Measurements from ENCODE around the gene SDCCAG8.
A peak's percentile ranks its signal among the peaks of the same experiment; 100 is the strongest.

The SDCCAG8 gene

DNA sequence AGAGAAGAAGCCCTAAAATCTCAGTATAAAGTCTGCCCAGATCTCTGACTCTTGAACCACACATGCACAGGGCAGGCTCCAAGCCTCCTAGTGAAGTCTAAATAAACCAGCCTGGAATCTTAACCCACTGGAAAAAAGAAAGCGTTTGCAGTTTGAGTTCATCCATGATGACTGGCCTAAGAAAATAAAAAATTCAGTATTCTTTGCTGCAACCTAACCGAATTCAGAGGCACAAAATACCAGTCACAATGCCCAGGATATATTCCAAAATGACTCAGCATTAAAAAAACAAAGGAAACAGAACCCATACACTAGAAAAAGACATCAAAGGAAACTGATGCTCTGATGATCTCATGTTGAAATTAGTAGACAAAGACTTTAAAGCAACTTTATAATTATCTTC lies 269.2 kb downstream of the SDCCAG8 start:
- H3K36me3 ChIP-seq (ENCODE audit: control insufficient read depth in 2 of 2, insufficient read depth in 1 of 2, low read length in 2 of 2), result no peaks in the 10 kb centered on the region
- no peak overlapping the region for H3K27ac ChIP-seq (ENCODE audit: extremely low read depth, low read depth, low read length)
- CTCF ChIA-PET, result no interaction called here
- TF ChIP-seq ZNF670 (tag by site-specific recombination; IDR thresholded peaks at IDR 0.05; ENCODE audit: low read depth) (no peak), ZNF777 (tag by site-specific recombination; IDR thresholded peaks at IDR 0.05; ENCODE audit: borderline replicate concordance) (no peak), TCF7L2 (IDR thresholded peaks at IDR 0.05; ENCODE audit: borderline replicate concordance, low read depth, low read length) (0 out of 2 replicates have a peak, but pooled peaks have one; percentile 38), ZNF600 (tag by site-specific recombination; IDR thresholded peaks at IDR 0.05) (no peak), KLF16 (tag by site-specific recombination; IDR thresholded peaks at IDR 0.05) (no peak), ZNF221 (tag by site-specific recombination; IDR thresholded peaks at IDR 0.05; ENCODE audit: borderline replicate concordance) (no peak), ZNF629 (tag by site-specific recombination; IDR thresholded peaks at IDR 0.05) (peak; percentile 52), SP7 (tag by site-specific recombination; IDR thresholded peaks at IDR 0.05) (peak; percentile 98), TRIM28 (IDR thresholded peaks at IDR 0.05; ENCODE audit: borderline replicate concordance, low read length) (no peak), ZNF175 (tag by site-specific recombination; IDR thresholded peaks at IDR 0.05) (no peak), ZNF37A (tag by site-specific recombination; IDR thresholded peaks at IDR 0.05) (no peak), SP2 (tag by site-specific recombination; IDR thresholded peaks at IDR 0.05) (no peak), ZSCAN30 (tag by site-specific recombination; IDR thresholded peaks at IDR 0.05) (no peak), ZNF133 (tag by site-specific recombination; IDR thresholded peaks at IDR 0.05) (no peak), ZNF223 (tag by site-specific recombination; IDR thresholded peaks at IDR 0.05) (no peak), ZNF202 (tag by site-specific recombination; IDR thresholded peaks at IDR 0.05; ENCODE audit: borderline replicate concordance) (no peak)
- TF ChIP-seq, protein P1, sequence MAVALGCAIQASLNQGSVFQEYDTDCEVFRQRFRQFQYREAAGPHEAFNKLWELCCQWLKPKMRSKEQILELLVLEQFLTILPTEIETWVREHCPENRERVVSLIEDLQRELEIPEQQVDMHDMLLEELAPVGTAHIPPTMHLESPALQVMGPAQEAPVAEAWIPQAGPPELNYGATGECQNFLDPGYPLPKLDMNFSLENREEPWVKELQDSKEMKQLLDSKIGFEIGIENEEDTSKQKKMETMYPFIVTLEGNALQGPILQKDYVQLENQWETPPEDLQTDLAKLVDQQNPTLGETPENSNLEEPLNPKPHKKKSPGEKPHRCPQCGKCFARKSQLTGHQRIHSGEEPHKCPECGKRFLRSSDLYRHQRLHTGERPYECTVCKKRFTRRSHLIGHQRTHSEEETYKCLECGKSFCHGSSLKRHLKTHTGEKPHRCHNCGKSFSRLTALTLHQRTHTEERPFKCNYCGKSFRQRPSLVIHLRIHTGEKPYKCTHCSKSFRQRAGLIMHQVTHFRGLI (tag by site-specific recombination; IDR thresholded peaks at IDR 0.05), result no peak
- TF ChIP-seq, protein P2, sequence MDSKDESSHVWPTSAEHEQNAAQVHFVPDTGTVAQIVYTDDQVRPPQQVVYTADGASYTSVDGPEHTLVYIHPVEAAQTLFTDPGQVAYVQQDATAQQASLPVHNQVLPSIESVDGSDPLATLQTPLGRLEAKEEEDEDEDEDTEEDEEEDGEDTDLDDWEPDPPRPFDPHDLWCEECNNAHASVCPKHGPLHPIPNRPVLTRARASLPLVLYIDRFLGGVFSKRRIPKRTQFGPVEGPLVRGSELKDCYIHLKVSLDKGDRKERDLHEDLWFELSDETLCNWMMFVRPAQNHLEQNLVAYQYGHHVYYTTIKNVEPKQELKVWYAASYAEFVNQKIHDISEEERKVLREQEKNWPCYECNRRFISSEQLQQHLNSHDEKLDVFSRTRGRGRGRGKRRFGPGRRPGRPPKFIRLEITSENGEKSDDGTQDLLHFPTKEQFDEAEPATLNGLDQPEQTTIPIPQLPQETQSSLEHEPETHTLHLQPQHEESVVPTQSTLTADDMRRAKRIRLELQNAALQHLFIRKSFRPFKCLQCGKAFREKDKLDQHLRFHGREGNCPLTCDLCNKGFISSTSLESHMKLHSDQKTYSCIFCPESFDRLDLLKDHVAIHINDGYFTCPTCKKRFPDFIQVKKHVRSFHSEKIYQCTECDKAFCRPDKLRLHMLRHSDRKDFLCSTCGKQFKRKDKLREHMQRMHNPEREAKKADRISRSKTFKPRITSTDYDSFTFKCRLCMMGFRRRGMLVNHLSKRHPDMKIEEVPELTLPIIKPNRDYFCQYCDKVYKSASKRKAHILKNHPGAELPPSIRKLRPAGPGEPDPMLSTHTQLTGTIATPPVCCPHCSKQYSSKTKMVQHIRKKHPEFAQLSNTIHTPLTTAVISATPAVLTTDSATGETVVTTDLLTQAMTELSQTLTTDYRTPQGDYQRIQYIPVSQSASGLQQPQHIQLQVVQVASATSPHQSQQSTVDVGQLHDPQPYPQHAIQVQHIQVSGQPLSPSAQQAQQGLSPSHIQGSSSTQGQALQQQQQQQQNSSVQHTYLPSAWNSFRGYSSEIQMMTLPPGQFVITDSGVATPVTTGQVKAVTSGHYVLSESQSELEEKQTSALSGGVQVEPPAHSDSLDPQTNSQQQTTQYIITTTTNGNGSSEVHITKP (tag by site-specific recombination; IDR thresholded peaks at IDR 0.05), result no peak
- TF ChIP-seq, protein P3, sequence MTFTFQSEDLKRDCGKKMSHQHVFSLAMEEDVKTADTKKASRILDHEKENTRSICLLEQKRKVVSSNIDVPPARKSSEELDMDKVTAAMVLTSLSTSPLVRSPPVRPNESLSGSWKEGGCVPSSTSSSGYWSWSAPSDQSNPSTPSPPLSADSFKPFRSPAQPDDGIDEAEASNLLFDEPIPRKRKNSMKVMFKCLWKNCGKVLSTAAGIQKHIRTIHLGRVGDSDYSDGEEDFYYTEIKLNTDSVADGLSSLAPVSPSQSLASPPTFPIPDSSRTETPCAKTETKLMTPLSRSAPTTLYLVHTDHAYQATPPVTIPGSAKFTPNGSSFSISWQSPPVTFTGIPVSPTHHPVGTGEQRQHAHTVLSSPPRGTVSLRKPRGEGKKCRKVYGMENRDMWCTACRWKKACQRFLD (tag by site-specific recombination; IDR thresholded peaks at IDR 0.05), result no peak
- TF ChIP-seq, protein P4, sequence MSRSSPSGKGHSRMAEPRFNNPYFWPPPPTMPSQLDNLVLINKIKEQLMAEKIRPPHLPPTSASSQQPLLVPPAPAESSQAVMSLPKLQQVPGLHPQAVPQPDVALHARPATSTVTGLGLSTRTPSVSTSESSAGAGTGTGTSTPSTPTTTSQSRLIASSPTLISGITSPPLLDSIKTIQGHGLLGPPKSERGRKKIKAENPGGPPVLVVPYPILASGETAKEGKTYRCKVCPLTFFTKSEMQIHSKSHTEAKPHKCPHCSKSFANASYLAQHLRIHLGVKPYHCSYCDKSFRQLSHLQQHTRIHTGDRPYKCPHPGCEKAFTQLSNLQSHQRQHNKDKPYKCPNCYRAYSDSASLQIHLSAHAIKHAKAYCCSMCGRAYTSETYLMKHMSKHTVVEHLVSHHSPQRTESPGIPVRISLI (tag by site-specific recombination; IDR thresholded peaks at IDR 0.05), result peak; percentile 48; the same call in 1 of the 2 replicates
- TF ChIP-seq, protein P5, sequence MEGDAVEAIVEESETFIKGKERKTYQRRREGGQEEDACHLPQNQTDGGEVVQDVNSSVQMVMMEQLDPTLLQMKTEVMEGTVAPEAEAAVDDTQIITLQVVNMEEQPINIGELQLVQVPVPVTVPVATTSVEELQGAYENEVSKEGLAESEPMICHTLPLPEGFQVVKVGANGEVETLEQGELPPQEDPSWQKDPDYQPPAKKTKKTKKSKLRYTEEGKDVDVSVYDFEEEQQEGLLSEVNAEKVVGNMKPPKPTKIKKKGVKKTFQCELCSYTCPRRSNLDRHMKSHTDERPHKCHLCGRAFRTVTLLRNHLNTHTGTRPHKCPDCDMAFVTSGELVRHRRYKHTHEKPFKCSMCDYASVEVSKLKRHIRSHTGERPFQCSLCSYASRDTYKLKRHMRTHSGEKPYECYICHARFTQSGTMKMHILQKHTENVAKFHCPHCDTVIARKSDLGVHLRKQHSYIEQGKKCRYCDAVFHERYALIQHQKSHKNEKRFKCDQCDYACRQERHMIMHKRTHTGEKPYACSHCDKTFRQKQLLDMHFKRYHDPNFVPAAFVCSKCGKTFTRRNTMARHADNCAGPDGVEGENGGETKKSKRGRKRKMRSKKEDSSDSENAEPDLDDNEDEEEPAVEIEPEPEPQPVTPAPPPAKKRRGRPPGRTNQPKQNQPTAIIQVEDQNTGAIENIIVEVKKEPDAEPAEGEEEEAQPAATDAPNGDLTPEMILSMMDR (tag by site-specific recombination; IDR thresholded peaks at IDR 0.05), result no peak
- TF ChIP-seq, protein P6, sequence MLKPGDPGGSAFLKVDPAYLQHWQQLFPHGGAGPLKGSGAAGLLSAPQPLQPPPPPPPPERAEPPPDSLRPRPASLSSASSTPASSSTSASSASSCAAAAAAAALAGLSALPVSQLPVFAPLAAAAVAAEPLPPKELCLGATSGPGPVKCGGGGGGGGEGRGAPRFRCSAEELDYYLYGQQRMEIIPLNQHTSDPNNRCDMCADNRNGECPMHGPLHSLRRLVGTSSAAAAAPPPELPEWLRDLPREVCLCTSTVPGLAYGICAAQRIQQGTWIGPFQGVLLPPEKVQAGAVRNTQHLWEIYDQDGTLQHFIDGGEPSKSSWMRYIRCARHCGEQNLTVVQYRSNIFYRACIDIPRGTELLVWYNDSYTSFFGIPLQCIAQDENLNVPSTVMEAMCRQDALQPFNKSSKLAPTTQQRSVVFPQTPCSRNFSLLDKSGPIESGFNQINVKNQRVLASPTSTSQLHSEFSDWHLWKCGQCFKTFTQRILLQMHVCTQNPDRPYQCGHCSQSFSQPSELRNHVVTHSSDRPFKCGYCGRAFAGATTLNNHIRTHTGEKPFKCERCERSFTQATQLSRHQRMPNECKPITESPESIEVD (tag by site-specific recombination; IDR thresholded peaks at IDR 0.05), result peak; percentile 65
- H3K9me3 ChIP-seq (ENCODE audit: control insufficient read depth, insufficient read depth, low read depth, low read length), result no peaks in the 10 kb centered on the region
- 0 out of 2 replicates have a peak, but pooled peaks cover 3% of the 10 kb centered on the region for H3K4me1 ChIP-seq (ENCODE audit: control insufficient read depth, insufficient read depth, low read length)
- POLR2A ChIA-PET, result no interaction called here
- no peak overlapping the region for H3K4me3 ChIP-seq (ENCODE audit: low read depth, low read length)

Measured in HEK293 (cell line).